Measurements from ENCODE around the gene SIX3. TPM values are rescaled to one million over a fixed set of nuclear protein-coding genes. Genes with fewer than 3 reads are reported as not detected.

SIX3 gene
- total and polyA plus RNA-seq, 2 of the 4 experiments (the other 2 are of a cell fraction): not detected

- Histone ChIP-seq H2AK9ac (replicated peaks; ENCODE audit: low read depth, low read length, poor library complexity) (no peak overlapping the region), H4K5ac (ENCODE audit: low read depth, low read length) (no peak overlapping the region), H3K36me3 (ENCODE audit: control insufficient read depth, insufficient read depth, low read length) (no peaks in the 10 kb centered on the region), H4K8ac (ENCODE audit: low read depth in 2 of 2, low read length in 2 of 2) (no peak overlapping the region), H3K4me1 (ENCODE audit: control insufficient read depth, insufficient read depth, low read length) (no peaks in the 10 kb centered on the region), H2BK15ac (ENCODE audit: low read depth, low read length) (no peak overlapping the region), H3K4me2 (ENCODE audit: low read depth, low read length) (no peak overlapping the region), H3K9ac (ENCODE audit: low read depth, low read length) (no peak overlapping the region), H4K20me1 (ENCODE audit: insufficient read depth, low read length) (no peaks in the 10 kb centered on the region), H3K27ac (ENCODE audit: insufficient read depth, low read length) (no peak overlapping the region), H2BK120ac (ENCODE audit: low read depth, low read length) (no peak overlapping the region), H2AFZ (replicated peaks; ENCODE audit: low read length, poor library complexity) (no peak overlapping the region), H3K9me1 (ENCODE audit: insufficient read depth, low read length) (no peaks in the 10 kb centered on the region), H3K14ac (replicated peaks; ENCODE audit: low read depth, low read length) (no peak overlapping the region), H3K23ac (ENCODE audit: low read depth, low read length) (no peak overlapping the region), H4K91ac (ENCODE audit: insufficient read depth, low read depth, low read length) (no peak overlapping the region), H3K79me1 (ENCODE audit: low read depth in 1 of 2, low read length in 2 of 2) (no peaks in the 10 kb centered on the region), H3K27me3 (ENCODE audit: control insufficient read depth, insufficient read depth, low read length) (peaks cover 92% of the 10 kb centered on the region), H2BK20ac (ENCODE audit: low read depth, low read length) (no peak overlapping the region), H2BK5ac (ENCODE audit: low read depth, low read length, poor library complexity, severe bottlenecking) (no peak overlapping the region), H3K4ac (ENCODE audit: low read depth, low read length) (no peak overlapping the region), H3K9me3 (ENCODE audit: control insufficient read depth, insufficient read depth, low read length) (no peaks in the 10 kb centered on the region), H3K56ac (ENCODE audit: extremely low read depth, insufficient read depth, low read length) (no peak overlapping the region), H2AK5ac (ENCODE audit: low read depth, low read length) (no peak overlapping the region), H3K18ac (ENCODE audit: low read depth, low read length) (no peak overlapping the region), H3K4me3 (ENCODE audit: insufficient read depth, low read depth, low read length) (no peak overlapping the region)
- TF ChIP-seq POLR2A (IDR thresholded peaks at IDR 0.05; ENCODE audit: low read depth, low read length) (no peak), CEBPB (IDR thresholded peaks at IDR 0.05; ENCODE audit: low read depth, low read length) (no peak), RAD21 (IDR thresholded peaks at IDR 0.05; ENCODE audit: low read length) (no peak), ELK1 (IDR thresholded peaks at IDR 0.05; ENCODE audit: borderline replicate concordance, low read depth, low read length) (no peak), MXI1 (IDR thresholded peaks at IDR 0.05; ENCODE audit: borderline replicate concordance, low read depth, low read length) (no peak), CTCF (conservative IDR thresholded peaks at IDR 0.05; ENCODE audit: low read depth, low read length) (no peak), FOS (IDR thresholded peaks at IDR 0.05; ENCODE audit: low read depth, low read length) (no peak), RFX5 (IDR thresholded peaks at IDR 0.05; ENCODE audit: low read depth, low read length) (no peak), CHD1 (IDR thresholded peaks at IDR 0.05; ENCODE audit: low read depth, low read length) (no peak), MAZ (IDR thresholded peaks at IDR 0.05; ENCODE audit: borderline replicate concordance, low read depth, low read length) (no peak), USF2 (IDR thresholded peaks at IDR 0.05; ENCODE audit: low read depth, low read length) (no peak), BHLHE40 (IDR thresholded peaks at IDR 0.05; ENCODE audit: low read depth, low read length) (no peak), MAFK (IDR thresholded peaks at IDR 0.05; ENCODE audit: low read depth, low read length) (no peak), RCOR1 (IDR thresholded peaks at IDR 0.05; ENCODE audit: insufficient replicate concordance, low read length) (no peak), NFE2L2 (IDR thresholded peaks at IDR 0.05; ENCODE audit: low read depth, low read length) (no peak), SMC3 (IDR thresholded peaks at IDR 0.05; ENCODE audit: low read depth, low read length) (no peak)
- intact Hi-C loops (cut with micrococcal nuclease): loop anchor here (10.0 kb wide), 1 partner anchor 656 kb away; no protein-coding TSS in a partner anchor
- in situ Hi-C loops (cut with MboI; ENCODE audit: low sequenced_read_pairs): loop anchor here (10.0 to 25.0 kb wide), 2 partner anchors 464 to 556 kb away; no protein-coding TSS in a partner anchor
- ChIA-PET CTCF (no interaction called here), POLR2A (ENCODE audit: unreplicated experiment) (no interaction called here)
- ATAC-seq (ENCODE audit: low read depth): no peak
- no CpG with 5 or more reads among the region's 6 CpGs for WGBS, 2 experiments (ENCODE audit: extremely low coverage in 2 of 2, insufficient read length in 1 of 2)
- DNase-seq: no peak
- no TSS peak for BruUV-seq (replicated peaks)
- dilution Hi-C loops (cut with HindIII; ENCODE audit: low sequenced_read_pairs, unreplicated experiment): no loop called here
Measured at GRCh38 chr2:44951124-44951523, 9.6 kb downstream of the SIX3 start.
